ENCODE measurements around the gene ABLIM2. TPM values are rescaled to one million over a fixed set of nuclear protein-coding genes. Genes with fewer than 3 reads are reported as not detected.

ABLIM2 gene
- polyA plus RNA-seq, 1 donor from 2014 or later: 14.9 TPM

GRCh38 chr4:8167291-8167690 is 8.7 kb upstream of the ABLIM2 start:
- Histone ChIP-seq H3K9ac (ENCODE audit: low read length) (no peak overlapping the region), H4K20me1 (ENCODE audit: insufficient read depth) (no peaks in the 10 kb centered on the region), H3K79me2 (replicated peaks; ENCODE audit: insufficient read depth, low read length) (no peaks in the 10 kb centered on the region), H2AFZ (ENCODE audit: low read depth, low read length) (no peak overlapping the region), H3K36me3 (ENCODE audit: insufficient read depth, low read length) (no peaks in the 10 kb centered on the region), H3K27ac (ENCODE audit: low read length) (no peak overlapping the region), H3K27me3 (ENCODE audit: insufficient read depth, low read depth, low read length) (no peaks in the 10 kb centered on the region), H3K4me3 (ENCODE audit: low read length) (no peak overlapping the region), H3K4me2 (ENCODE audit: low read length) (no peak overlapping the region), H3K9me3 (ENCODE audit: low read length) (peaks cover 3% of the 10 kb centered on the region), H3K9me2 (ENCODE audit: insufficient read depth, low read length) (no peaks in the 10 kb centered on the region), H3F3A (ENCODE audit: insufficient read depth, low read length, poor library complexity, severe bottlenecking) (no peaks in the 10 kb centered on the region)
- no peak for TF ChIP-seq REST (IDR thresholded peaks at IDR 0.05; ENCODE audit: borderline replicate concordance)
- no peak for TF ChIP-seq CTCF (IDR thresholded peaks at IDR 0.05; ENCODE audit: poor library complexity, severe bottlenecking)
- no peak for TF ChIP-seq POLR2AphosphoS5 (IDR thresholded peaks at IDR 0.05)
- TF ChIP-seq EZH2 (IDR thresholded peaks at IDR 0.05; ENCODE audit: borderline replicate concordance, insufficient read depth, low read length, poor library complexity, severe bottlenecking): no peak
- TF ChIP-seq EP300 (conservative IDR thresholded peaks at IDR 0.05; ENCODE audit: poor library complexity, severe bottlenecking): no peak
- no peak for TF ChIP-seq RAD21 (conservative IDR thresholded peaks at IDR 0.05)
- TF ChIP-seq MXI1 (conservative IDR thresholded peaks at IDR 0.05; ENCODE audit: poor library complexity, severe bottlenecking): no peak
- no peak for TF ChIP-seq TAF1 (IDR thresholded peaks at IDR 0.05; ENCODE audit: low read depth)
- no peak for TF ChIP-seq SMC3 (conservative IDR thresholded peaks at IDR 0.05; ENCODE audit: poor library complexity)

GRCh38 chr4:8165374-8165896 is 6.8 kb upstream of the ABLIM2 start:
- H3K27ac ChIP-seq (ENCODE audit: low read length): no peak overlapping the region
- no peaks in the 10 kb centered on the region for H4K20me1 ChIP-seq (ENCODE audit: insufficient read depth)
- peaks cover 3% of the 10 kb centered on the region for H3K9me3 ChIP-seq (ENCODE audit: low read length)
- no peak overlapping the region for H3K4me2 ChIP-seq (ENCODE audit: low read length)
- no peaks in the 10 kb centered on the region for H3F3A ChIP-seq (ENCODE audit: insufficient read depth, low read length, poor library complexity, severe bottlenecking)
- H3K4me3 ChIP-seq (ENCODE audit: low read length): no peak overlapping the region
- no peaks in the 10 kb centered on the region for H3K36me3 ChIP-seq (ENCODE audit: insufficient read depth, low read length)
- no peaks in the 10 kb centered on the region for H3K27me3 ChIP-seq (ENCODE audit: insufficient read depth, low read depth, low read length)
- TF ChIP-seq CTCF (IDR thresholded peaks at IDR 0.05; ENCODE audit: poor library complexity, severe bottlenecking) (no peak), RAD21 (conservative IDR thresholded peaks at IDR 0.05) (no peak), TAF1 (IDR thresholded peaks at IDR 0.05; ENCODE audit: low read depth) (no peak), MXI1 (conservative IDR thresholded peaks at IDR 0.05; ENCODE audit: poor library complexity, severe bottlenecking) (no peak), REST (IDR thresholded peaks at IDR 0.05; ENCODE audit: borderline replicate concordance) (no peak), EZH2 (IDR thresholded peaks at IDR 0.05; ENCODE audit: borderline replicate concordance, insufficient read depth, low read length, poor library complexity, severe bottlenecking) (no peak), POLR2AphosphoS5 (IDR thresholded peaks at IDR 0.05) (no peak), SMC3 (conservative IDR thresholded peaks at IDR 0.05; ENCODE audit: poor library complexity) (no peak)
- H3K9ac ChIP-seq (ENCODE audit: low read length): no peak overlapping the region
- no peaks in the 10 kb centered on the region for H3K79me2 ChIP-seq (replicated peaks; ENCODE audit: insufficient read depth, low read length)
- H3K9me2 ChIP-seq (ENCODE audit: insufficient read depth, low read length): no peaks in the 10 kb centered on the region
- no peak overlapping the region for H2AFZ ChIP-seq (ENCODE audit: low read depth, low read length)

Data from neural cell (in vitro differentiated cells).